Stimulated activated CD8-positive, alpha-beta memory T cell treated with anti-CD3 and anti-CD28 coated beads, Interleukin-2, amount 100 ng/mL, for 1 hour (primary cell): ENCODE measurements around the gene GPRC5A.
"Not testable (repeated sequence)": the region's sequence is repeated elsewhere in the genome, so short reads cannot be mapped to it uniquely, and the experiment has no call there.

ENCODE experiments used
- DNase-seq, 2 donors: peaks; one replicate each; pipeline ENCODE4 v3.0.0-alpha.2; 2020; ENCODE audit warnings: low read depth in 2 of 2

GPRC5A gene, protein sequence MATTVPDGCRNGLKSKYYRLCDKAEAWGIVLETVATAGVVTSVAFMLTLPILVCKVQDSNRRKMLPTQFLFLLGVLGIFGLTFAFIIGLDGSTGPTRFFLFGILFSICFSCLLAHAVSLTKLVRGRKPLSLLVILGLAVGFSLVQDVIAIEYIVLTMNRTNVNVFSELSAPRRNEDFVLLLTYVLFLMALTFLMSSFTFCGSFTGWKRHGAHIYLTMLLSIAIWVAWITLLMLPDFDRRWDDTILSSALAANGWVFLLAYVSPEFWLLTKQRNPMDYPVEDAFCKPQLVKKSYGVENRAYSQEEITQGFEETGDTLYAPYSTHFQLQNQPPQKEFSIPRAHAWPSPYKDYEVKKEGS

DNA sequence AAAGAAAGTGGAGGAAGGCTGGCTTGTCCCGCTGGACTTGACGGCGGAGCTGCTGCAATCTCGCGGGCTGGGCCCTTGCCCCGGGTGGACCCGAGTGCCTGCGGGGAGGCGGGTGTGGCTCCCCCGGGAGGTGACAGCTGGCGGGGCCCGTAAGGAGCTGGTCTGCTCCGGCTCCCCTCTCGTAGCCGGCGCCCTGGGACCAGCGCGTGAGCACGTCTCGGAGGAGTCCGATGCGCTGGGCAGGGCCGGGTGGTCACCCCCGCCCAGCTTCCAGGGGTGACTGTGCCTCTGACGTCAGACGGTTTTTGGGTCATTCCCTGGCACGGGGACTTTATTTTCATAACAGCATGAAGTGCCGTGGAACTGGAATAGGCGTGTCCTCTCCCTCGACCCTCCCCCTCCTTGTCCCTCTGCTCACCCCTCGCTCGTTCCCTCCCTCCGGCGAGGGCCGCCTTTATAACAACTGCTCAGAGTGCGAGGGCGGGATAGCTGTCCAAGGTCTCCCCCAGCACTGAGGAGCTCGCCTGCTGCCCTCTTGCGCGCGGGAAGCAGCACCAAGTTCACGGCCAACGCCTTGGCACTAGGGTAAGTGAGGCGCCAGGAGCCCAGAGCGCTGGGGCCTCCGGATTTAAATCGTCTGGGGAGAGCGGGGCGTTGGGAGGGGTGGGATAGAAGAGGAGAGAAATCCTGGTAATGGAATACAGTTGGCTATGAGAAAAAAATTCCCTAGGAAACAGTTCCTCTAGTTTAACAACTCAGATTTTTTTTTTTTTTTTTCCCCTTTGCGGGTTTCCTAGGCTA is at the start of gene GPRC5A:
Gene GPRC5A (plus strand): TSS at position 483 of the 801 bp plus-strand sequence. CDS start 16,688 bp downstream, outside the sequence.
- DNase-seq = no peak

DNA sequence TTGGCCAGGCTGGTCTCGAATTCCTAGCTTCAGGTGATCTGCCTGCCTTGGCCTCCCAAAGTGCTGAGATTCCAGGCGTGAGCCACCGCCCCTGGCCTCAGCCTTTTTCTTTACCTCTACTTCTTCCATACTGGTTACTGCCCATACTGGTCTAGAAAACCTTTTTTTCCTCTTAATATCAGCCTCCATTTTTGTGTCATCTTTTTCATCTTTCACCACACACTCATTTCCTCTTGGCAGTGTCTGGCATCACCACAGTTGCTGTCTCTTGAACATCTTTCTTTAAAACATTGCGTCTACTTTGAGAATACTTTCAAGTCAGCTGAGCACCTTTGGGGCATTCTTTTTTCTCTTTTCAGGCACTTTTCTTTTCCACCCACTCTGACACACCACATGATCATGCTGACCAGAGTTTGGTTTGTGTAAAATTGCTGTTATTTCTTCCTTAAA is 45.5 kb upstream of the GPRC5A start:
- no peak for DNase-seq

DNA sequence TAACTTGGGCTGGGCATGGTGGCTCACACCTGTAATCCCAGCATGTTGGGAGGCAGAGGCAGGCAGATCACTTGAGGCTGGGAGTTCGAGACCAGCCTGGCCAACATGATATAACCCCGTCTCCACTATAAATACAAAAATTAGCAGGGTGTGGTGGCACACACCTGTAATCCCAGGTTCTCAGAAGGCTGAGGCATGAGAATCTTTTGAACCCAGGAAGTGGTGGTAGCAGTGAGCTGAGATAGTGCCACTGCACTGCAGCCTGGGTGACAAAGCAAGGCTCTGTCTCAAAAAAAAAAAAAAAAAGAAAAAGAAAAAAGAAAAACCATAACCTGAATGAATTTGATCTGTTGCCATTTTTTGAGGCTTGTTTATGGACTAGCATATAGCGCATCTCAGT is 44.6 kb upstream of the GPRC5A start:
- DNase-seq = not testable (repeated sequence)

DNA sequence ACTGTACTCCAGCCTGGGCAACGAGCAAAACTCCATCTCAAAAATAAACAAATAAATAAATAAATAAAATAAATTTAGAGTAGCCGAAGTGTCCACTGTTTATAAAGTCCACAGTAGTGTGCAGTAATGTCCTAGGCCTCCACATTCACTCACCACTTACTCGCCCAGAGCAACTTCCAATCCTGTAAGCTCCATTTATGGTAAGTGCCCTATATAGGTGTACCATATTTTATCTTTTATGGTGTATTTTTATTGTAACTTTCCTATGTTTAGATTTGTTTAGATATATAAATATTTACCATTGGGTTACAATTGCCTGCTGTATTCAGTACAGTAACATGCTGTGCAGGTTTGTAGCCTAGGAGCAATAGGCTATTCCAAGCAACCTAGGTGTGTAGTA is 37.9 kb upstream of the GPRC5A start:
- no peak for DNase-seq

DNA sequence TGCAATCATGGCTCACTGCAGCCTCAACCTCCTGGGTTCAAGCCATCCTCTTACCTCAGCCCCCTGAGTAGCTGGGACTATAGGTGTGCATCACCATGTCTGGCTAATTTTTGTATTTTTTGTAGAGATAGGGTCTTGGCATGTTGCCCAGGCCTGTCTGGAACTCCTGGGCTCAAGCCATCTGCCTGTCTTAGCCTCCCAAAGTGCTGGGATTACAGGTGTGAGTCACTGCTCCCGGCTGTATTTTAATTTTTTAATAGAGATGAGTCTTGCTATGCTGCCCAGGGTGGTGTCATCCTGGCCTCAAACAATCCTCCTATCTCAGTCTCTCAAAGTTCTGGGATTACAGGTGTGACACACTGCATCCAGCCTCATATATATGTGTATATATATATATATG is 31.7 kb upstream of the GPRC5A start:
- no peak for DNase-seq

DNA sequence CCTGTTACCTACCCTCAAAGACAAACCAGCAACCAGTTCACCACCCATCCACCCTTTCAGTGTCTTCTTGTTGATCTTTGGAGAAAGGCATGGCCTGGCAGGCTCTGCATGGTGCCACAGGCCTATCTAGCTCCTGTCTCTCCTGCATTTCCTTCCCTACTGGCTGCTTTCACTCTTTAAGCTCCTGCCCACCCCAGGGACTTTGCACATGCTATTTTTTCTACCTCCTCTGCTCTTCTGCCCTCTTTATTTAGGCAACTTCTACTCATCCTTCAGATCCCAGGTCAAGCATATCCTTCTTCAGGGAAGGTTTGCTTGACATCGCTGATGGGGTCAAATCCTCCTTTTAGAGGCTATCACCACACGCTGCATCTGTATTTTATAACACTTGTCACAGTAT is 27.1 kb upstream of the GPRC5A start:
- DNase-seq = no peak

DNA sequence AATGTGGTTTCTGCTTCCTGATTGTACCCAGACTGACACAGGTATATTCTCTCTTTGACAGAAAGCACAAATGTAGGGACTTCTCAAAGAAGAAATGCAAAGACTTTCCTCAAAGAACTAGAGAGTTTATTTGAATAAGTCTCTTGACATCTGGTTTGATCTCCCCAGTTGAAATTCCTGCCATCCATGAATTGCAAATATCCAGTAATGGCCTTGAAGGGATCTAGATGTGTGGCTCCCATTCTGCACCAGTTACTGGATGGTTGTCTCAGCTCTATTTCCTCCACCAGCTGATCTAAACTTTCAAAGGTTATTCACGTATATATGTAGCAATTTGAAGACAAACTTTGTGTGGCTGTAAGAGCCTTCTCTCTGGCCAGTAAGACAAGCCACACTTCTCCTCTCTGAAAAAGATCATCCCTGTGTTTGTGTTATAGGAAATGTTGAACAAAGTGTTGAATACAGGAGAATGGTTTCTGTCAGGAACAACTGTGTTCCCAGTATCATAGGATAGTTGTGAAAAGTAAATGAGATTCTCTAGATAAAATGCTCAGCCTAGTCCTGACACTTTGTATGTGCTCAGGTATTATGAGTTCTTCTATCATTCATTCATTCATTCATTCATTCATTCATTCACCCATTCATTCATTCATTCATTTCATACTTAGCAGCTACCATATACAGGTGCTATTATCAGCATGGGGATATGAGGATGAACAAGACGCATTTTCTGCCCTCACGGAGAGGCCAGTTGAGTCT is 22.7 kb upstream of the GPRC5A start:
- no peak for DNase-seq

DNA sequence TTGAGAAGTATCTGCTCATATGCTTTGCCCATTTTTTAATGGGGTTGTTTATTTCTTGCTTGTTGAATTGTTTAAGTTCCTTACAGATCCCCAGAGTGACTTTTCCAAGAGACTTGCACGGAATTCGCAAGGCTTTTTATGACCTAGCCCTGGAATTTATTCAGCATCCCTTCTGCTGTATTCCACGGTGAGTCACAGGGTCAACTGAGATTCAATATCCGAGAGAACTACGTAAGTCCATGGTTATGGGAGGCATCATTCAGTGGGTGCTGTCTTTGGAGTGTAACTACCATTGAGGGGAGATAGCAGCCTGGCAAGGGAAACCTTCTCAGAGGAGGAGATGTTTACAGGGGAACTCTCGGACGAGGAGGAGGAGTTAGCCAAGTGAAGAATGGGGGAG is 20.9 kb upstream of the GPRC5A start:
- no peak for DNase-seq

DNA sequence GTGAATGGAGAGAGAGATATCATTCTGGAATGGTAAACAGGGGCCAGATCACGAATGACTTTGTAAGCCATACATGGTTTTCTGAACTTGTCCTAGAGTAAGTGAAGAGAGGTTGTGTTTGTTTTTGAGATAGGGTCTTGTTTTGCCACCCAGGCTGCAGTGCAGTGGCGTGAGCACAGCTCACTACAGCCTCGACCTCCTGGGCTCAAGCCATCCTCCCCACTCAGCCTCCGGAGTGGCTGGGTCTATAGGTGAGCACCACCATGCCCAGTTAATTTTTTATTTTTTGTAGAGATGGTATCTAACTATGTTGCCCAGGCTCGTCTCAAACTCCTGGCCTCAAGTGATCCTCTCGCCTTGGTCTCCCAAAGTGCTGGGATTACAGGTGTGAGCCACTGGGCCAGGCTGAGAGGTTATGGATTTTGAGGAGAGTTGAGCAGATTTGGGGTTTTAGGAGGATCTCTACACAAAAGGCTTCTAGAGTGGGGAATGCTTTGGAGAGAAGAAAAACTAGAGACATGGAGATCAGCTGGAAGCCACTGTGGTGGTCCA is 19.7 kb upstream of the GPRC5A start:
- no peak for DNase-seq

DNA sequence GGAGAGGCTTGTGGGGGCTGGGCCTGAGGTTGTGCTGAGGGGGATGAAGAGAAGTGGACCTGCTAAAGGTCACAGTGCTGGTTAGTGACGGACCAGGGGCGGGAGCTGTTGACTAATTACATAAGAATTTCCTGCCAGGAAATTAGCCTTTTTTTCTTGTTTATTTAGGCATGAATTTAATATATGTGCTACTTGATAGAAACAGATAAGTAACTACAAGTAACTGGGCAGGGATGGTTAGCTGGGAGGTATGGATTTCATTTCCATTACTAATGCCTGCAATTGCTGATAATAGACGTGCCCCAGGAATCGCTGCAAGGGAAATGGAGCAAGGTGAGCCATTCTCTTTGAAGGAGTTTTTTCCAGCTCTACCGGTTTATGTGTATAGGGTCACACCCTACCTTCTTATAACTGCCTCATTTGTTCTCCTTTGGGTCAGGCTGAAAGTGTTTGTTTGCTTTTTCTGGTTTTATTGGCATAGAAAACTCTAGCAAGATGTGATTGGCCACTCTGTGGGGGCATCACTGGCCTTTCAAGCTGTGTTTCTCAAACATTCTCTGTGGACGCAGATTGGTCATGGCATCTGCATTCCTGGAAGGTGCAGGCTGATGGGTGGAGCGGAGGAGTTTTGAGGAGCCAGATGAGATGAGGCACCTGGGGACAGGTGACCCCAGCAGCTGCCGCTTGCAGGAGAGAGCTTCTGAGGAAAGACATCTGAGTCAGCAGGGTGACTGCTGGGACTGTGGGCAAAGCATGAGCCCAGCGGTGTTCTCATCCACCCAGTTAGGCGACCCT is 19.0 kb upstream of the GPRC5A start:
- DNase-seq = no peak

DNA sequence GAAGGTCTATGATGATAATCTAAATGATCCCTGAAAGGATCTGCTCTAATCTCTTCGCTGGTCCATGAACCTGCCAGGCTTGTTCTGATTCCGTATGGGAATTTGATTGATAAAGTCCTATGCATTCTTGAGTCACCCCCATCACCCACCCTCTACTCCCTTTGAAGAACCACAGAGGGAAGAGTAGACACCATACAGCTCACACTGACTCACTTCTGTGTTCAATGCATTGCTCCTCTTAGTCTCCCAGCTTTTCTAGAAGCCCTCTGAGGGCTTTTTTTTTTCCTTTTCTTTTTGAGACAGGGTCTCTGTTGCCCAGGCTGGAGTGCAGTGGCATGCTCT is 18.5 kb upstream of the GPRC5A start:
- no peak for DNase-seq

DNA sequence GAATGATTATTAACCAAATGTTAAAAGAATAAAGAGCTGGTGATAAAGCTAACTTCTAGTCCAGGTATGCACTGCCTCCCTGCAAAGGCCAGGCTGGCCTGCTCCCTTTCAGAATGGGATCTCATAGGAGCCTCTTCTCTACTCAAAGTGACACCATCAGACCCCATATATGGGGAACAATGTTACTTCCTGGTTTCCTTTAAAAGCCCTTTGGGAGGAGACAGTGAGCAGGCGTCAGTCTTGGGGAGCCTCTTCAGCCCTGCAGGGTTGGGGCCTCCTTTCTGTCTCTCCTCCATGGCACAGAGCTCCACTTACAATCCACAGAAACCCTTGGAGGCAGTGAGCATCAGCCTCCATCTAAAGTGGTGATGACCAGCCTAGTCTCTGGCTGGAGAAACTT is 17.3 kb upstream of the GPRC5A start:
- no peak for DNase-seq

DNA sequence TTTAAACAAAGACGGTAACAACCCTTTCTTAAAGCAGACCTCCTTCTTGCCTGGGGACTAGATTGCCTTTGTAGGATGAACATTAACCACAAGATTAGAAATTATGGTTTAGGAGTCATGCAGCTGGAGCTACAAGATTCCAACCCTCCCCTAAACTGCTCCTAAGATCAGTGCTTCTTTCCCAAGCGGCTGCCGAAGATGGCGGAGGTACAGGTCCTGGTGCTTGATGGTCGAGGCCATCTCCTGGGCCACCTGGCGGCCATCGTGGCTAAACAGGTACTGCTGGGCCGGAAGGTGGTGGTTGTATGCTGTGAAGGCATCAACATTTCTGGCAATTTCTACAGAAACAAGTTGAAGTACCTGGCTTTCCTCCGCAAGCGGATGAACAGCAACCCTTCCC is 16.1 kb upstream of the GPRC5A start:
- DNase-seq = not testable (repeated sequence)

DNA sequence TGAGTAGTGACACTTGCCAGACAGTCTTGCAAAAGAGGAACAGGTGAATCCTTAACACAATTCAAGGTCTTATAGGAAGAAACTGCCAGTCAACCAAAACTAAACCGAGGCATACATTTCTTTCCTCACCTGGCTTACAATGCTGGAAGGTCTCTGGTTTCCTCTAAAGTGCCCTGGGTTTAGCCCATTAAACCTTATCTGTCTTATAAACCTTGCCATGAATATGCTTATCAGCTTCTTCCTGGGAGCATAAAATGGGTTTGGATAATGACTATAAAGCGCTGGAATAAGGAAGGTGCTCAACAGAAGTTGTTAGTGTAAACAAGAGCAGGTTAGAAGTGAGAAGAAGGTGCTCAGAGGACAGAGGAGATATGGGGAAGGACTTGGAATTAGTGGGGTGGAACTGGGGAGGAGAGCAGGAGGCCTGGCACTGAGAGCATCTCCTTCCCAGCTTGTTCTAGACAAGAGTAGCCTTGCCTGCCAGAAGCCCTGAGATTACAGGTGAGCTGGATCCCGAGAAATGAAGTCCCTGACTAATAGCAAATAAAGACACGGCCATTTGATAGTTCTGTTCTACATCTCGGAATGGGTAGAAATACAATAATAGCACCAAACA is 14.1 kb upstream of the GPRC5A start:
- DNase-seq = no peak

DNA sequence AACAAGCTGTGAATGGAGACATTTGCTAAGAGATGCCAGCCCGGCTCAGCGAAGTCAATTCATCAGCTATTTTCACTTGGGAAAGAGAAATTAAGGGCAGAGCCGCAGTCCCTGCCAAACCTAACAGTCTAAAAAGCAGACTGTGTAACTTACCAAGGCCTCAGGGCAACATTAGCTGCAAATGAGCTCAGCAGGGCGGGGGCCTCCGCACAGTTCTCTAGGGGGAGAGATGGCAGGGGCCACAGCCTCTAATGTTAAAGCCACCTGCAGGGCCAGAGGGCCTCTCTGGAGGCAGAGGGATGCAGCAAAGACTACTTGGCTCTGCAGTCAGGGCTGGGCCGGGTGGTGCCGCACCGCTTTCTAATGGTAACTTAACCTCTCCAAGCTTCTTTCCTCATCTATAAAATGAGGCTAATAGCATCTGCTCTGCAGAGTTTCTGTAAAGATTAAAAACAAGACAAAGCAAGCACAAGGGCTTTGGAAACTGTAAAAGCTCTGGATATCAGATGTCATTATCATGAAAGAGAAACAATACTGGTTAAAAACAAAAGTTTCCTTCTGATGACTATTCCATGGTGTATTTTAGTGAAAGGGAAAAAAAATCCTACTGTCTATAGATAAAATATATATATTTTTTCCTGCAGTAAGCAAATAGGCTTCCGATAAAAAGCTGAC is 13.4 kb upstream of the GPRC5A start:
- DNase-seq = no peak

DNA sequence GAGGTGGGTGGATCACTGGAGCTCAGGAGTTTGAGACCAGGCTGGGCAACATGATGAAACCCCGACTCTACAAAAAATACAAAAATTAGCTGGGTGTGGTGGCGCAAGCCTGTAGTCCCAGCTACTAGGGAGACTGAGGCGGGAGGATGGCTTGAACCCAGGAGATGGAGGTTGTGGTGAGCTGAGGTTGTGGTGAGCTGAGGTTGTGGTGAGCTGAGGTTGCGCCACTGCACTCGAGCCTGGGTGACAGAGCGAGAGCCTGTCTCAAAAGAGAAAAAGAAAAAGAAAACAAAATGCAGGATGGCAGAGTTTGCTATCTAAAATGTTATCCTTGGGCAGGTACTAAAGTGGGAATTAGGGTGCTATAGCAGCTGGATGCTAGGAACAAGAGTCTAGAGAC is 10.8 kb upstream of the GPRC5A start:
- DNase-seq = no peak

DNA sequence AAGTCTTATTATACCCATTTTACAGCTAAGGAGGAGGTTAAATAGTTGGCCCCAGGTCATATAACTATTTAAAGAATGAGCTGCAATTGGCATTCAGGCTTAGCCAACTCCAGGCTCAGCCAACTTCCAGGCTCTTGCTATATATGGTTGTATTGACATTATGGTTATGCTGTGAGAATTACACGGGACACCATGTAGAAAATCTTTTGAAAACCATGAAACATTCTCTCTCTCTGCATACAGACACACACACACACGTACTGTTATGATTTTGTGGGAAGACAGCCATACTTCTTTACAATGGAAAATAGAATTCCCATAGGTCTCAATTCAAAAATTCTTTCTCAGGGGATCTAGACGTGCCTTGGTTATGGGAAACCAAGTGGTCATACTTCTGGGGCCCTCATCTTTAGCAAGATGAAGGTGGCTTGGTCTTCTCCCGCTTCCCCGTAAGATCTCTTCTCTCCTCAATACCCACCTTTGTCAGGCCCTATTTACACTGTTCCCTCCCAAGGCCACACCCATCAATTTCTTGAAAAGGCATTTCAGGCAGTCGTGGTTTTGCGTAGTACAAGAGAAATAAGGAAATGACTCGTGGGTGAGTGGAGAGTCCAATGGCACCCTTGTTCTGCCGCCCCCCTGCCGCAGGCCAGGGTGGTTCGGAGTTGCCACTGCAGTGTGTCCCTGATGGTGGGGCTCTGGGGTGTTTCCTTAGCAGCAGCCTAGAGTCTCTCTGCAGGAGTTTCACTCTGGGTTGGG is 10.0 kb upstream of the GPRC5A start:
- DNase-seq = no peak

DNA sequence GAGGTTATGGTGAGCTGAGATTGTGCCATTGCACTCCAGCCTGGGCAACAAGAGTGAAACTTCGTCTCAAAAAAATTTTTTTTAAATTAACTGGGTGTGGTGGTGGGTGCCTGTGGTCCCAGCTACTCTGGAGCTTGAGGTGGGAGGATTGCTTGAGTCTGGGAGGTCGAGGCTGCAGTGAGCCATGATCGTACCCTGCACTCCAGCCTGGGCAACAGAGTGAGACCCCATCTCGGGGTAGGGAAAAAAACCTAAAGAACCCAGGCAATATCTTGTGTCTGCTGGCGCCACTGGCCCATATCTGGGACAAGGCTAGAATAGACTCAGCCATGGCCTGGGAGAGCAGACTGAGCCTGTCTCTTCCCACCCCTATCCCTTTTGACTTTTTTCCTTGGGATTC is 9.1 kb upstream of the GPRC5A start:
- no peak for DNase-seq

DNA sequence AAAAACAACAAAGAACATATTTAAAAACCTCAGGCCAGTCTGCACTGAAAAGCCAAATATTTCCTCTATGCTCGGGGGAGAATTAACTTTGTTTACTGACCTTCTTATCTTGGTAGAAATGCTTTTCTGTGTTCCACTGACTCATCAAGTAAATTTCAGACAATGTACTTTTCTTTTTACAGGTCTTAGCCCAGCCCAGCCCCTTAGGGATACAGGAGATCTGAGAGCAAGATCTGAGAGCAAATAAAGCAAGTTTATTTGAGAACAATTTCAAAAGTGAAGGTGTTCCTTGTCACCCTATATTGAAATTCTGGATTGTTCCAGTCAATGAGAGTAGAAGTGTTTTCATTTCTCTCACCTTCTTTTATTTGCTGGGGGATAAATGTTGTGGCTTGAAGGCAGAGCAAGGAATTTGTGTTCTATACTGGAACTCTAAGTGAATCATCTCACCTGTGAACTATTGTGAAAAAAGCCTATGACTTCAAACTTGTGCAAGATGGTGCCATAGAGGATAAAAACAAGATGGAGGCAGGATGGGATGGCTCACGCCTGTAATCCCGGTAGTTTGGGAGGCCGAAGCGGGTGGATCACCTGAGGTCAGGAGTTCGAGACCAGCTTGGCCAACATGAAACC is 7.9 kb upstream of the GPRC5A start:
- no peak for DNase-seq
